Body of pancreas (tissue), 4 donors: ENCODE measurements around the gene HOXC11.

ENCODE experiments used
- CTCF ChIP-seq, 7 experiments: fragments of 450-650 bp in 4 of 7; fragments of 200-600 bp in 3 of 7; sonication (generic) in 3 of 7; IDR thresholded peaks; one replicate each; pipeline ENCODE4 v1.5.1; 2016 to 2019; ENCODE audit warnings: antibody characterized with exemption in 7 of 7
- POLR2A ChIP-seq, 3 donors: fragments of 450-650 bp; IDR thresholded peaks; one replicate each; pipeline ENCODE4 v1.6.1; 2016; ENCODE audit warnings: antibody characterized with exemption in 3 of 3, mild to moderate bottlenecking in 2 of 3

- TF ChIP-seq CTCF (IDR thresholded peaks at IDR 0.05) (no peak), POLR2A (IDR thresholded peaks at IDR 0.05) (no peak)
Observed at GRCh38 chr12:53952335-53952694, 20.6 kb upstream of the HOXC11 start.
